Stimulated activated CD4-positive, alpha-beta T cell treated with anti-CD3 and anti-CD28 coated beads, Interleukin-1b, Interleukin-23, amount 100 ng/mL, for 48 hours (primary cell): Measurements from ENCODE around the gene RFWD3.

ENCODE experiments used
- DNase-seq: peaks from one replicate; pipeline ENCODE4 v3.0.0-alpha.2; 2020

The RFWD3 gene

DNA sequence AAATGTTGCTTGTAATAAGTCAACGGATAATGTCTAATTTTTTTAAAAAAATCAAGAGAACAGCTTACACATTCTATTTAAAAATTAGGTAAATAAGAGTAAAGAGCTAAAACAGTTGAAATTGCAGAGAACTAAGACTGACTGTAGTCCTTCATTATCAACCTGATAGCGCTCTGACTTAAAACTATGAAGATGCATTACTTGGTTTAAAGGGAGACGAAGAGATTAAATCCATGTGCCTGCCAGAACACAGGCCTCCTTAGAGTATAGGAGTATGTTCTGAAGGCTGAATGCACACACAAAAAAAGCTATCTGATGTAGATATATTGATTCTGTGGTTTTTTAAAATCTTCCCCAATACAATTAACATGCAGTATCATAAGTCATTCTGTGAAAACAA lies 88.2 kb downstream of the RFWD3 start:
- DNase-seq: no peak

DNA sequence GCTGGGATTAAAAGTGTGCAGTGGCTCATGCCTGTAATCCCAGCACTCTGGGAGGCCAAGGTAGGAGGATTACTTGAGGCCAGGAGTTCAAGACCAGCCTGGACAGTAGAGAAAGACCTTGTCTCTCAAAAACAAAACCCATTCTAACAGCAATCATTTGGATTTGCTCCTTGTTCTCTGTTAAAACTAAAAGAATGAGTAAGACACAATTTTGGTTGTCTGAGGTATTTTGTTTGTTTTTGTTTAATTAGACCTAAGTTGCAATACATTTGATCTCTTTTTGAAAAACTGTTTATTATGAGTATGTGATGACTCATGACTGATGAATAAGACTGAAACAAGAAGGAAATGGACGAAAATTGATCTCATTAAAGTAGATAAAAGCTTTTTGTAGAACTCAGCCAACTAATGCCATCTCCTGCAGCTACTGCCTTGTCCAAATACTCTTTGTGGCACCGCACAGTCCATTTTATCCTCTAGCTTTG lies 88.8 kb downstream of the RFWD3 start:
- DNase-seq: no peak

DNA sequence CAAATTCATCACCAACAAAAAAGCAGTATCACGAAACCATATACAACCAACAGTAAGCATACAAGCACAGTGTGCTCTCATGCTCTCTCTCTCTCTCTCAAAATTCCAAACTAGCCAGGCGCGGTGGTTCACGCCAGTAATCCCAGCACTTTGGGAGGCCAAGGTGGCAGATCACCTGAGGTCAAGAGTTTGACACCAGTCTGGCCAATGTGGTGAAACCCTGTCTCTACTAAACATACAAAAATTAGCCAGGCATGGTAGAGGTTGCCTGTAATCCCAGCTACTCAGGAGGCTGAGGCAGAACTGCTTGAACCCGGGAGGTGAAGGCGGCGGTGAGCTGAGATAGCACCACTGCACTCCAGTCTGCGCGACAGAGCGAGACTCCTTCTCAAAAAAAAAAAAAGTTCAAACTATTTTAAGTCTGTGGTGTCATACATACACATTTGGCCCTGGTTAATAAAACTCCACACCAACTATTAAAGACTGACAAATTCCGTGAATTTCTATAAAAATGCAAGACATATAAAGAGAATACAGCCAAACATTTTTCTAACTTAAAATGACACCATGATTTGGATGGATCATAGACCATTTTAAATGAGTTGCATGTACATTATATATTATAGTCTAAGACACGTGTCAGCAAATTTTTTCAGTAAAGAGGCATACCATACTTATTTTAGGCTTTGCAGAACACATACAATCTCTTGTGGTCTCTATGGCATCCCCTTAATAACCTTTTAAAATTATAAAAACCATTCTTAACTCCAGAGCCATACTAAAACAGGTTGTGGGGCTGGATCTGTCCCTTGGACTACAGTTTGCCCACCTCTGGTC lies 90.7 kb downstream of the RFWD3 start:
- DNase-seq: no peak

DNA sequence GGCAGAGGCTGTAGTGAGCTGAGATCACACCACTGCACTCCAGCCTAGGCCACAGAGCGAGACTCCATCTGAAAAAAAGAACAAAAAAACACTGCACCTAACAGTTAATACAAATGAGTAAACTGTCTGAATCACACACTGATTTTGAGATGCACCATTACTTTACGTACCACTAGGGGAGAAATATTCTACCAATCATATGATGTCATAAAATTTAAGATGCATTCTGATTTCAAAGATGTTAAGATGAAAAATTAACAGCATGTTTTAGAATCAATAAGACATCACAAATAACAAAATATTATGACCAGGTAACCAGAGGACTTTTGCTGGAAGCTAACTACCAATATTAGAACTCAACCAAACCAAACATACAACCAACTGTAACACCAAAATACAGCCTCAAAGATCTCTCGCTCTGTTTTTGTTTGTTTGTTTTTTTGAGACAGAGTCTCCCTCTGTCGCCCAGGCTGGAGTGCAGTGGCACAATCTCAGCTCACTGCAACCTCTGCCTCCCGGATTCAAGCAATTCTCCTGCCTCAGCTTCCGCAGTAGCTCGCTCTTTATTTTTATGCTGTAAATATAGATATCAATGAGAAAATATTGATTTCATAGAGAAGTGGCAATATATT lies 91.4 kb downstream of the RFWD3 start:
- no peak for DNase-seq

DNA sequence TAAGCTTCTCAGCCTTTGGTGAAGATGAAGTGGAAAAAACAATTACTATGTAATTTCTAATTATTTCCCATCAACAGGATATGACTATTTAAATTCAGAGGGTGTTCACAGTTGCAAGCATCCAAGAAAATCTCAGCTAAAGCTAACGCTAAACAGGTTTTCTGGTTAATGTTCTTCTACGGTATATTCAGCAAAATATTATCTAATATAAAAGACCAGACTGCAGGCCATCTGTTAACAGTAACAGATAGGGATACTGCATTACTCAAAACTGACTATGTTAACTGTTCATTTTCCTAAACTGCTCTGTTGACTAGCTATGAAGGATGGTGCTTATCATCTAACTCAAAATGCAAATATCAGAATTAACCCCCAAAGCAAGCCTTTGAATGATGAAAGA lies 92.5 kb downstream of the RFWD3 start:
- DNase-seq: no peak

DNA sequence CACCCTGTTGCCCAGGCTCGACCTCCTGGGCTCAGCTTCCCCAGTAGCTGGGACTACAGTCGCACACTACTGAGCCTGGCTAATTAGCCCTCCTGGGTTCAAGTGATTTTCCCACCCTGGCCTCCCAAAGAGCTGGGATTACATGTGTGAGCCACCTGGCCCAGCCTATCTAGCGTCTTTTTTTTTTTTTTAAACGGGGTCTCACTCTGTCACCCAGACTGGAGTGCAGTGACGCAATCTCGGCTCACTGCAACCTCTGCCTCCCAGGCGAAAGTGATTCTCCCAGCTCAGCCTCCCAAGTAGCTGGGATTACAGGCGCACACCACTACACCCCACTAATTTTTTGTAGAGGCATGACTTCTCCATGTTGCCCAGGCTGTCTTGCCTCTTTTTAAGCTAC lies 93.1 kb downstream of the RFWD3 start:
- DNase-seq: no peak
